ENCODE results near the gene MGRN1. TPM values are rescaled to one million over a fixed set of nuclear protein-coding genes. Genes with fewer than 3 reads are reported as not detected.

MGRN1 gene
- total RNA-seq, 1 donor from 2014 or later: 201 TPM

DNA sequence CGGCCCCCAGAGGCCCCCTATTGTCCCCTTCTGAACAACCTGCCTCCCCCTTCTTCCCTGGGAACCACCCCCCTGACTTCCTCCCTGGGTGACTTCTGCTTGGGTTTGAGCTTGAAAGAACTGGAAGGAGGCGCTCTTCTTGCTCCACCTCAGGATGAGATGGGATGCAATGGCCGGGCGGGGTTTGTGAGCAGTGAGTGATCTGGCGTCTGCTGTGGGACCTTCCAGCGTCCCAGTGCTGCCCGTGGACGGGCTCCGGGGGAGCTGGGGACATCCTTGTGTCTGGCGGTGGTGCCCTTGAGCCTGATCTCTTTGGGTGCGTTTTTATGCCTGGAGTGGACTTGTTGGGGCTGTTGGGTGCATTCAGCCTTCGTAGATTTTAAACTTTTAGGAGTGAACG lies 11.6 kb downstream of the MGRN1 start:
- TF ChIP-seq, protein P1, sequence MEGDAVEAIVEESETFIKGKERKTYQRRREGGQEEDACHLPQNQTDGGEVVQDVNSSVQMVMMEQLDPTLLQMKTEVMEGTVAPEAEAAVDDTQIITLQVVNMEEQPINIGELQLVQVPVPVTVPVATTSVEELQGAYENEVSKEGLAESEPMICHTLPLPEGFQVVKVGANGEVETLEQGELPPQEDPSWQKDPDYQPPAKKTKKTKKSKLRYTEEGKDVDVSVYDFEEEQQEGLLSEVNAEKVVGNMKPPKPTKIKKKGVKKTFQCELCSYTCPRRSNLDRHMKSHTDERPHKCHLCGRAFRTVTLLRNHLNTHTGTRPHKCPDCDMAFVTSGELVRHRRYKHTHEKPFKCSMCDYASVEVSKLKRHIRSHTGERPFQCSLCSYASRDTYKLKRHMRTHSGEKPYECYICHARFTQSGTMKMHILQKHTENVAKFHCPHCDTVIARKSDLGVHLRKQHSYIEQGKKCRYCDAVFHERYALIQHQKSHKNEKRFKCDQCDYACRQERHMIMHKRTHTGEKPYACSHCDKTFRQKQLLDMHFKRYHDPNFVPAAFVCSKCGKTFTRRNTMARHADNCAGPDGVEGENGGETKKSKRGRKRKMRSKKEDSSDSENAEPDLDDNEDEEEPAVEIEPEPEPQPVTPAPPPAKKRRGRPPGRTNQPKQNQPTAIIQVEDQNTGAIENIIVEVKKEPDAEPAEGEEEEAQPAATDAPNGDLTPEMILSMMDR (IDR thresholded peaks at IDR 0.05): no peak
- Histone ChIP-seq H3K4me3 (no peak overlapping the region), H3K4me1 (no peaks in the 10 kb centered on the region), H3K27me3 (no peaks in the 10 kb centered on the region), H3K36me3 (peaks cover 4 to 5% of the 10 kb centered on the region in 2 donors), H3K27ac (no peak overlapping the region), H3K9me3 (peaks cover 2 to 4% of the 10 kb centered on the region in 2 donors)
- DNase-seq (ENCODE audit: low spot score in 2 of 2): no peak
- intact Hi-C loops (cut with DNase I): no loop called here

DNA sequence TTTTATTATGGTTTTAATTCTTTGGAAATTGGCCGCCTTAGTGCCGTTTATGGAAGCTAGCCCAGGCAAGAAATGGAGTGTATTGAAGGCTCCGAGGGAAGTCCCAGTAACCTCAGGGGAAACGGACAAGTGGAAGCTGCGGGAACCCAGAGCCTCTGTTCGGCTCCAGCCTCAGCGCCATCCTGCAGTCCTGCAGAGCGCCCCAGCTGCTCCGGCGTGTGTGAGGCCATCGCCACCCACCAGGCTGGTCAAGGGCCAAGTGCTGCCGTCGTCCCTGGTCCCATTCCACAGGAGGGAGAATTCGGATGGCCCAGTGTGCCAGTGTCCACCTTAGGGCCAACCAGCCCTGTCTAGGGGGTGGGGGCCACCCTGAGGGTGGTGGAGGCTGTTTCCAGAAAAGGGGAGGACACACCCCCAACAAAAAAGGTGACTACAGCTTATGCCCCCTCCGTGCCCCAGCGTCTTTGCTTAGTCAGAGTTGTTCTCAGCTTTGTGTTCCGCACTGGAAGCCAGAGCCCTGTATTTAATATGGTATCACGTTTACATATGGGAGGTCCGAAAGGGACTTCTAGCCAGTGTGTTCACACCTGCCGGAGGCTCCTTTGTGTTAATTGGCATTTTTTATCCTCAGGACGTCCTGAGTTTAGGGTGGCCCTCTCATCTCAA lies 13.0 kb downstream of the MGRN1 start:
- Histone ChIP-seq H3K4me1 (no peaks in the 10 kb centered on the region), H3K27ac (no peak overlapping the region), H3K4me3 (no peak overlapping the region), H3K36me3 (peaks cover 0 to 5% of the 10 kb centered on the region in 2 donors), H3K9me3 (no peaks in the 10 kb centered on the region), H3K27me3 (no peaks in the 10 kb centered on the region)
- DNase-seq (ENCODE audit: low spot score in 2 of 2): no peak
- intact Hi-C loops (cut with DNase I): no loop called here
- TF ChIP-seq, protein P1 (IDR thresholded peaks at IDR 0.05): no peak

DNA sequence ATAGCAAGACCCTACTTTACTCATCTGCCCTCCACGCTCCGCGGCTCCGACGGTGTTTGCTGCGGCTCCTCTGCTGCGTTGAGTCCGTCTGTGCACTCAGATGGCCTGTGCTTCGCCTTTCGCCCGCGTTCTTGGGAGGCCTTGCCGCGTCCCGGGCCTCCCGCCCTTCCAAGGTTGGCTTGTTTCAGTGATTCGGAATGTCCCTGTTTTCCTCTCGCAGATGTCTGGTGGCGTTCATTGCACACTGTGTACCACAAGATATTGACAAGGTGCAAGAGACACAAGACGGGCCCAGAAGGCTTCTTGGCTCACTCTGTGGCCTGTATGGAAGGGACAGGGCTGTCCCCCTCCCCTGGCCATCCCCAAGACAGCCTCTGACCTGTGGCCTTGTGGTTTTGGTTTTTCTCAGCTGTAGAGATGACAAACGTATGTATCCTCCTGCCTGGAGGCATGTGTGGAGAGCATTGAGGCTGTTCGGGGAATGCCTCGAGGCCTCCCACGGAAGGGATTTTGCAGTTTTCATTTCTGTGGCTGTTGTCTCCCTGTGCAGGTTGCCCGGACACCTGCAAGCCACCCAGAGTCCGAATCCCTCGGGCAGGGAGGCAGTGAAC lies 15.4 kb downstream of the MGRN1 start:
- H3K36me3 ChIP-seq: peaks cover 0 to 2% of the 10 kb centered on the region in 2 donors
- TF ChIP-seq, protein P1 (IDR thresholded peaks at IDR 0.05): no peak
- H3K4me1 ChIP-seq: no peaks in the 10 kb centered on the region
- H3K9me3 ChIP-seq: no peaks in the 10 kb centered on the region
- no peaks in the 10 kb centered on the region for H3K27me3 ChIP-seq
- no peak overlapping the region for H3K4me3 ChIP-seq
- intact Hi-C loops (cut with DNase I): no loop called here
- no peak for DNase-seq (ENCODE audit: low spot score in 2 of 2)
- H3K27ac ChIP-seq: no peak overlapping the region

DNA sequence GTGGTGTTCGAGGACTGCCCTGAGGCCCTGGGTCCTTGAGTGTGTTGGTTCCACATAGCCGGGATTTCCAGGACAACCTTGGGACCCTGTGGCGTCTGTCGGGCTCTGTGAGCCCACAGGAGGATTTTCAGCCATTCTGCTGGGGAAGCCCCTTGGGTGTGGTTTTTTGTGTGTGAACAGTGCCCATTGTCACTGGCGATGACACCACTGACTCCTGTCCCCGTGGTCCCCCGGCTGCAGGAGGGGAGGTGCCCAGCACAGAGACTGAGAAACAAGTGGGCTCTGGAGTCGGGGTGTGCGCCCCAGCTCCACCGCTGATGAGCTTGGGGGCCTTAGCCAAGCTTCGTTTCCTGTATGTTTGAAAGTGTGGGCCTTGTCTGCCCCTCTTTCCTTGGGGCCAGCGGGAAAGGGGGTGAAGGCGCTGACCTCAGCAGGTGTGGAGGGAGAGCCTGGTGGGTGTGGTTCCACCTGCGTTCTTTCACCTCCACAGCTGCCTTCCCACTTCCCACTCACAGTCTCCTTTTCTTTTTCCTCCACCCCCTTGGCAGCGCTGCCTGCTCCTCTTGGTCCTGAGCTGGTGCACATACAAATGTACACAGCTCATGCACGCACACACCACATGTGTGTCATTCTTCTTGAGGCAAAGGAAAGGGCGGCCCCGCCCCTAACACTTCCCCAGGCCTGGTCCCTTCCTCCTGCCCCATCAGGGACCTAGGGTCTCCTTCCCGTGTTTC lies 16.1 kb downstream of the MGRN1 start:
- Histone ChIP-seq H3K4me3 (no peak overlapping the region), H3K4me1 (no peaks in the 10 kb centered on the region), H3K27ac (no peak overlapping the region), H3K36me3 (peaks cover 2 to 6% of the 10 kb centered on the region in 2 donors), H3K27me3 (no peaks in the 10 kb centered on the region), H3K9me3 (no peaks in the 10 kb centered on the region)
- TF ChIP-seq, protein P1 (IDR thresholded peaks at IDR 0.05): no peak
- DNase-seq (ENCODE audit: low spot score in 2 of 2): no peak
- intact Hi-C loops (cut with DNase I): no loop called here

DNA sequence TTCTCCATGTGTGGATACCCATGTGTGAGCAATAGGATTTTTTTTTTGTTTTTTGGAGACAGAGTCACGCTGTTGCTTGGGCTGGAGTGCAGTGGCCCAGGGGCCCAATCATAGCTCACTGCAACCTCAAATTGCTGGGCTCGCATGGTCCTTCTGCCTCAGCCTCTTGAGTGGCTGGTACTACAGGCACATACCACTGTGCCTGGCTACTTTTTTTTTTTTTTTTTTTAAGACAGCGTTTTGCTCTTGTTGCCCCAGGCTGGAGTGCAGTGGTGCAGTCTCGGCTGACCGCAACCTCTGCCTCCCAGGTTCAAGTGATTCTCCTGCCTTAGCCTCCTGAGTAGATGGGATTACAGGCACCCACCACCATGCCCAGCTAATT lies 16.7 kb downstream of the MGRN1 start:
- H3K4me1 ChIP-seq: no peaks in the 10 kb centered on the region
- H3K27me3 ChIP-seq: no peaks in the 10 kb centered on the region
- TF ChIP-seq, protein P1 (IDR thresholded peaks at IDR 0.05): no peak
- DNase-seq (ENCODE audit: low spot score in 2 of 2): no peak
- intact Hi-C loops (cut with DNase I): no loop called here
- H3K4me3 ChIP-seq: no peak overlapping the region
- H3K36me3 ChIP-seq: peaks cover 2 to 6% of the 10 kb centered on the region in 2 donors
- H3K9me3 ChIP-seq: no peaks in the 10 kb centered on the region
- H3K27ac ChIP-seq: no peak overlapping the region

Measured in ascending aorta (tissue), 2 donors.